ENCODE results near the gene NTRK2.

Gene NTRK2

DNA sequence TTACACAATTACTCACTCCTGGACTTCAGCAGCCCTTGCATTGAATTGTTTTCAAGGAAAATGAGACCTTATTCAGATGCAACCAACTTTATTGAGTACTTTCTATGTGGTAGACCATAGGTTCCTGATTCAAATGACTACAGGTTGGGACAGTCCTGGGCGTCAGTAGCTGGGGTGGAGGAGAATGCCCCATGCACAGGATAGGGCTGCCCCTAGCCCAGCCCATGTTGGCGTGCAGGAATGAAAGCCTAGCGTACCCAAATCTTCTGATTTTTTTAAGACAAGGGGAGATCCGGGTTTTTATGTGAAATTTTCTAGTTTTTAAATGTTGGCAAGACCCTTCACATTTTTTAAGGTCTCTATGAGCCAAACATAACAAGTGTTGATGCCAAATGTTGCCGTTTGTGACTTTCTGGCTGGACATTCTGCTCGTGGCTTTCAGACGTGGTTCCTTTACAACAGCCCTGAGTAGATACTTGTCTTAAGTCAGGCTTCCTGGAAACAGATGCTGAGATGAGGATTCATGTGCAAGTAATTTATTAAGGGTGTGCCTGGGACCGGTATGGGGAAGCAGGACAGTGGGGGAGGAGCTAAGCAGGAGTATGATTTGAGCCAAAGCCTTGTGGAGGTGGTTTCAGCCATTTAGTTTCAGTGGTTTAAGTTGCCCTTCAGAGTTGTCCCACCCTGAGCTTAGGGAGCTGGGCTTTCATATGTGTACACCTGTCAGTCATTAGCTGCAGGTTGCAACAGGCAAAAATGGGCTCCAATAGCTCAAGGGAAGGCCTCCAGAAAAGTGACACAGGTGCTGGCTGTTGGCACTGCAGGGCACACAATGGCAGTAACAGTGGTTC is 154.1 kb downstream of the NTRK2 start:
- TF ChIP-seq POLR2AphosphoS5 (IDR thresholded peaks at IDR 0.05; ENCODE audit: low read depth, low read length) (no peak), TAF1 (IDR thresholded peaks at IDR 0.05; ENCODE audit: borderline replicate concordance, low read depth, low read length) (no peak), POLR2A (IDR thresholded peaks at IDR 0.05; ENCODE audit: low read depth, low read length) (no peak)
- no peak for DNase-seq (ENCODE audit: insufficient read length)
- FAIRE-seq: peak; percentile 33

DNA sequence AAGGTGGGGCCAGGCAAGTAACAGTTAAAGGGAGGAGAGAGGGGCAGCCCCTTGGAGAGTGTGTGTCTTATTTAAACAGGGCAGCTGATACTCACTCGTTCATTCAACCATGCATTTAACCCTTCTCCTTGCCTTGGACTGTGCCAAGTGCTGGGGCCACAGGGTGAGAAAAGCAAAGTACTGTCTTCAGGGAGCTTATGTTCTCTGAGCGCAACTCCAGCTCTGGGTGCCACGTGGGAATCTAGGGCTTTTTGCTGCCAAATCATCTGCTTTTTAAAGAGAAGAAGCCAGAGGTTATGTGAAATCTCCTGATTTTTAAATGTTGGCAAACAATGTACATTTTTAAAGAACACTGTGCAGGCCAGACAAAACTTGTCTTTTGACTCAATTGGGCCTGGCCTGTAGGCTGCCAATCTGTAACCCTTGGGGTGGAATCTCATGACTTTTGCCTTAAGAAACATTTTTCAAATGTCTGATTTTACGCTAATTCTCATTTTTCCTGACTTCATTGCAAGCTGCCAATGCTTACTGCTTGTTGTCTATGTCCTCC is 157.8 kb downstream of the NTRK2 start:
- DNase-seq (ENCODE audit: insufficient read length) (no peak), FAIRE-seq (no peak)
- TF ChIP-seq POLR2AphosphoS5 (IDR thresholded peaks at IDR 0.05; ENCODE audit: low read depth, low read length): no peak
- TF ChIP-seq POLR2A (IDR thresholded peaks at IDR 0.05; ENCODE audit: low read depth, low read length): no peak
- TF ChIP-seq TAF1 (IDR thresholded peaks at IDR 0.05; ENCODE audit: borderline replicate concordance, low read depth, low read length): no peak

DNA sequence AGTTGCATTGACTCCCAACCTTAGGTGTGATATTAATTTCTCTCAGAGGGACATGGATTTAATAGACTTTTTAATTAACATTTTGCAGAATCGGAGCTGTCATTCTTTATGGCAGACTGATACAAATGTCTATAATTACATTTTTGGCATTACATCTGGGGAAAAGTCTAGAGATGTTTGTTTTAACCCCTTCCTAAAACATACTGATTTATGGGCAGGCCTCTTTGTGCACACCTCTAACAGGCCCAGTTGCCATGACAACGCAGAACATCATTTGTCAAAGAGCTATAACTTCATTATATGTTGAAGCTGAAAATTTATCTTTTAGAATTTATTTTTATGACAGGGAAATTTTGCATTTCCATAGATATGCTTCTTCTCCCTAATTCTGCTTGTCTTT is 158.5 kb downstream of the NTRK2 start:
- no peak for DNase-seq (ENCODE audit: insufficient read length)
- no peak for FAIRE-seq
- TF ChIP-seq POLR2A (IDR thresholded peaks at IDR 0.05; ENCODE audit: low read depth, low read length) (no peak), POLR2AphosphoS5 (IDR thresholded peaks at IDR 0.05; ENCODE audit: low read depth, low read length) (no peak), TAF1 (IDR thresholded peaks at IDR 0.05; ENCODE audit: borderline replicate concordance, low read depth, low read length) (no peak)

DNA sequence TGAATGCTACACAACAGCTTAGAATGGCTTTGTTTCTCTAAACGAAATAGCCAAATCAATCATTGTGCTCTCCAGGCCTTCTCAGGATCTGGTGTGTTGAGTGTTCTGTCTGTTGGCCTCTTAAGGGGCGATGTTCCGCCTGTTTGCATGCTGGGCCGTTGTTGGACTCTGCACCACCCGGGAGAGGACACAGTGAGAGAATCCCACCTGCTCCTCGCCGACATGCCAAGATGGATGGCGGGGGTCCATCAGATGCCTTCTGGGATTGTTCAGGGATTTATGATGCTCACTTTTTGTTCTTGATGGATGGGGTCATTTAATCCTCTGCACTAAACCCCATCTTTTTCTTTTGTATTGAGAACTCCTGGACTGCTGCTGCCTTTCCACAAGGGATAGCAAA is 159.9 kb downstream of the NTRK2 start:
- DNase-seq (ENCODE audit: insufficient read length) (no peak), FAIRE-seq (no peak)

DNA sequence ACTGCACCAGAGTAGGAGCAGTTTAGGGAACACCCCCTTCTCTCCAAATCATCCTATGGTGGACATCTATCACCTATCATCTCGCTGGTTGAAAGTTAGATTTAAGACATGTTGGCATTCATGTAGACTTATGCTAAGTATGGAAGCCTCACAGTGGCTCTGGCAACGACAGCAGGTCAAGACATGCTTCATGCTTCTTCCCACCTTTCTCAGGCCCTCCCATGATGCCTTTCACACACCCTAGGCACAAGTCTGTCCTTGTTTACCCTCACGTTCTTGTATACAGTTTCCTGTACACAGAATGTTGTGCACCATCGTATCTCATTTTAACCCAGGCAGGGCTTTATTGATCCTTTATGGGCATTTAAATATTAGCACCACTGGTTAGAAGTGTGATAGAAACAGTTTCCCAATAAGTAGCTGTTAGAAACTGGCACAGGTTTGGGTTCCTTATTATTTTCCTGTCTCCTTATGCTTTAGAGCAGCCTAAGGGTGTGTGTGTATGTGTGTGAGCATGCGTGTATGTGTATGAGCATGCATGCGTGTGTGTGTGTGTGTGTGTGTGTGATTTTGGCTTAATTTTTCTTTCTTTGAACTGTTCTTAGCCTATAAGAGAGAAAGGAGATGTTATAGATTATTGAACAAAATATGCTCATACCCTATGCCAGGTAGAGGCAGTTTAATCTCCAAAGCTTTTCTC is 160.6 kb downstream of the NTRK2 start:
- FAIRE-seq (no peak), DNase-seq (ENCODE audit: insufficient read length) (no peak)
- no peak for TF ChIP-seq POLR2A (IDR thresholded peaks at IDR 0.05; ENCODE audit: low read depth, low read length)
- no peak for TF ChIP-seq TAF1 (IDR thresholded peaks at IDR 0.05; ENCODE audit: borderline replicate concordance, low read depth, low read length)

More for the DNA sequence above, 159.9 kb downstream of the NTRK2 start:
- TF ChIP-seq POLR2AphosphoS5 (IDR thresholded peaks at IDR 0.05; ENCODE audit: low read depth, low read length) (no peak), POLR2A (IDR thresholded peaks at IDR 0.05; ENCODE audit: low read depth, low read length) (no peak)

DNA sequence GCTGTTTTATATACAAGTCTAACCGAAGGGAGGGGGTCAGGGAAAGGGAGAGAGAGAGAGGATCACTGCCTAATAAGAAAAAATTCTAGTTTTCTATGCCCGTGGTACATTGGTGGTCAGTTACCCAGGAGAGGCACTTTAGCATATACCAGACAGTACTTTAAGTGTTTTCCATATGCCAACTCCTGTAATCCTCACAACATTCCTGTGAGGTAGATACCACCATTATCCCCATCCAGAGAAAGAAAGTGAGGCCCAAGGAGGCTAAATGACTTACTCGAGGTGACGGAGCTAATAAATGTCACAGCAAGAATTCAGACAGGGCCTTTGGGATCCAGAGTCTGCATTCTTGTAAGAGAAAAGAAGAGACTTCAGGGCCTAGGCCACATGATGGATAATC is 161.8 kb downstream of the NTRK2 start:
- no peak for FAIRE-seq
- TF ChIP-seq TAF1 (IDR thresholded peaks at IDR 0.05; ENCODE audit: borderline replicate concordance, low read depth, low read length): no peak
- TF ChIP-seq POLR2A (IDR thresholded peaks at IDR 0.05; ENCODE audit: low read depth, low read length): no peak
- no peak for TF ChIP-seq POLR2AphosphoS5 (IDR thresholded peaks at IDR 0.05; ENCODE audit: low read depth, low read length)
- DNase-seq (ENCODE audit: insufficient read length): no peak

DNA sequence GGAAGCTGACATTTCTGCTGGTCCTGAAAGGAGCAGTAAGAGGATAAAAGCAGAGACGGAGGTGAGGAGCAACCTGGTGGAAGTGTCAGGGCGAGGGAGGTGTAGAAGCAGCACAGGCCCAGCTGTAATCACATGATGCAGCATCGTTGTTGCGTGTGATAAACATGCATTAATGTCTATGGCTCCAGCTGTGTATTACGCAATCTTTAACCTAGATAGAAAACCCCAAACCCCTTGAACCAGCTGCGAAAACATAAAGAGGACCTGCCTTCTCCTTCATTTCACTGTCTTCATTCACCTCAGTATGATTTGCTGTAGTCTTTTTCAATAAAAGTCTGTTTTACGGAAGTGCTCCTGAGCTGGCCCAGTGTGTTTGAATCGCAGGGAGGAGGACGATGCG is 162.9 kb downstream of the NTRK2 start:
- no peak for TF ChIP-seq POLR2A (IDR thresholded peaks at IDR 0.05; ENCODE audit: low read depth, low read length)
- no peak for TF ChIP-seq POLR2AphosphoS5 (IDR thresholded peaks at IDR 0.05; ENCODE audit: low read depth, low read length)
- TF ChIP-seq TAF1 (IDR thresholded peaks at IDR 0.05; ENCODE audit: borderline replicate concordance, low read depth, low read length): no peak
- FAIRE-seq (no peak), DNase-seq (ENCODE audit: insufficient read length) (no peak)

DNA sequence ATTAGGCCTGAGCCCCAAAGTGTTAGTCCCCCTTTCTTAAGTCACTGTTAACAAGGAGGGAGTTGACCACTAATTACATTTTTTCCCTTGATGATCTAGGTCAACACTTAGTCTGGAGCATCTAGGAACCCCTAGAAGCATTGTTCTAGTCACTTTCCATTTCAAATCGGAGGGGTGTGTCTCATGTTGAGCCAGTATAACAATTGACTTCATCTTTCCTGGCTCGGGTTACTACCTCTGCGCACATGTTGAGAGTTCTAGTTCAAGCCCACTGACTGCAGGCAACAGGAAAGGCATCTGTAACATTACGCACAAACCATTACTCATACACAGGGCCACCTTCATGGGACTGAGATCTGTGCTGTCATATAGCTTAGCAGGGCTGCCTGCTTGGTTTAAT is 164.9 kb downstream of the NTRK2 start:
- no peak for TF ChIP-seq POLR2AphosphoS5 (IDR thresholded peaks at IDR 0.05; ENCODE audit: low read depth, low read length)
- no peak for TF ChIP-seq POLR2A (IDR thresholded peaks at IDR 0.05; ENCODE audit: low read depth, low read length)
- no peak for TF ChIP-seq TAF1 (IDR thresholded peaks at IDR 0.05; ENCODE audit: borderline replicate concordance, low read depth, low read length)
- FAIRE-seq: no peak
- DNase-seq (ENCODE audit: insufficient read length): no peak

DNA sequence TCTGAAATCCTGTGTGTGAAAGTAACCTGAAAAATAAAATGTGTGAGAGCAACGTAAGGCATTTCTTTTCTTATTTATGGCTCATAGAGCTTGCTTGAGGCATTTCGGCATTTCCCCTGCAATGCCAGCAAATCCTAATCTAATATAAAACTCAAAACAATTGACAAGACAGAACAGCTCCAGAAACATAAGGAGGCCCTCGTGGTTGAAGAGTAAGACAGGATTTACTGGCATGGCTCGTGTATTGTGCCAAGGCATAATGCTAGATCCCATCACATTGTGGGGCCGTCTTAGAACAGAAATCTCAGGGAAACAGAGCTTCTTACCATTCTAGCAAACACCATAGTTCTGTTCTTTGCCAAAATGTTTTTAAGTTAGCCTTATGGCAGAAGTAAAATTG is 166.2 kb downstream of the NTRK2 start:
- TF ChIP-seq POLR2A (IDR thresholded peaks at IDR 0.05; ENCODE audit: low read depth, low read length) (no peak), TAF1 (IDR thresholded peaks at IDR 0.05; ENCODE audit: borderline replicate concordance, low read depth, low read length) (no peak), POLR2AphosphoS5 (IDR thresholded peaks at IDR 0.05; ENCODE audit: low read depth, low read length) (no peak)
- DNase-seq (ENCODE audit: insufficient read length) (no peak), FAIRE-seq (no peak)

DNA sequence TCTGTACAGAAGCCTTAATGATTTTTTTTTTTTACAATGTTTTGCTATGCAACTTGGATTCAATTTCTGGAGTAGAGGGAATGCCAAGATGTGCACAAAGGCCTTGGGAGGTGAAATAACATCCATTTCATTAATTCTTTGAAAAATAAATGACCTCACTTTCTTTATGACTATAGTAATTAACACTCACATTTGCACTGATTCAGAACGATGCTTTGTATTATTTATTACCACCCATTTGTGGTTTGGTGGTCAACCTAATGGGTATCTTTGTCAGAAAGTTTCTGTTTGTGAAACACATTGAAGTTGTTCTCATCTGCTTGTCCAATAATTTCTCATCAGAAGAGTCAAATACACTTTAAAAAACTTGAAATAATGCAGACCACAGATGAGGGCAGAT is 169.3 kb downstream of the NTRK2 start:
- no peak for FAIRE-seq
- no peak for TF ChIP-seq POLR2A (IDR thresholded peaks at IDR 0.05; ENCODE audit: low read depth, low read length)
- no peak for TF ChIP-seq TAF1 (IDR thresholded peaks at IDR 0.05; ENCODE audit: borderline replicate concordance, low read depth, low read length)
- no peak for TF ChIP-seq POLR2AphosphoS5 (IDR thresholded peaks at IDR 0.05; ENCODE audit: low read depth, low read length)
- DNase-seq (ENCODE audit: insufficient read length): no peak

DNA sequence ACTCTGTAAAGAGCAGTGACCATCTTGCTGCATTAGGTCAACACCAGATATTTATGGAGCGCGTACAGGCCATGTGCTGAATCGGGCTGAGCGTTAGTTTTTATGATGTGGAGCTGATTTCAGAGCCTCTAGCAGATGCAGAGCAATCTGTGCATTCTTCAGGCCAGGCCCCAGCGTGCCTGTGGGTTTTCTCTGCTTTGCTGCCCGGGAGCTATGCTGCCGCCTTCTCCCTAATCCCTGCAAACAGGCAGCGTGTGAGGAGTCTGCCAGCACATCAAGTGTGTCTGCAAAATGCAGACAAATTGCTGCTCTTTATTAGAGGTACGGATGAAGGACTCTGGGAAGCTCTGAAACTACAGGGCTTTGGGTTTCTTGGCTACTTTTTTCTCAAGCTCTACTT is 170.0 kb downstream of the NTRK2 start:
- FAIRE-seq (no peak), DNase-seq (ENCODE audit: insufficient read length) (no peak)
- no peak for TF ChIP-seq POLR2A (IDR thresholded peaks at IDR 0.05; ENCODE audit: low read depth, low read length)
- TF ChIP-seq POLR2AphosphoS5 (IDR thresholded peaks at IDR 0.05; ENCODE audit: low read depth, low read length): no peak
- no peak for TF ChIP-seq TAF1 (IDR thresholded peaks at IDR 0.05; ENCODE audit: borderline replicate concordance, low read depth, low read length)

DNA sequence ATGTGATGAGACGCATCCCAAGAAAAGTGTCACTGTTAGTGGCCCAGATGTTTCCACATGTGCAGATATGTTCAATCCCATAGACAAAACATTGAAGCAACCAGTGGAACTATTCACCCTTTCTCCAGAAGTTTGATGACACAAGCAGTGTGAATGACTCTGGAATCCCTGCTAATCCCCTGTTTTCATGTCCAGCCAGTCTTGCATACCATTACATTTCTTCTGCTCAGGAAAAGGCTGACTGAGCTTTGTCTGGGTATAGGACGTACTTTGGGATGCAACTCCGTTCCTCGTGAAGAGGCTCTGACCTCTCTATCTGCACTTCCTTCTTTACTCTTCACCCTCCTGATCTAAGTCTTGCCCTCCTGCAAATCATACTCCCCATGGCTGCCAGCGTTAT is 172.4 kb downstream of the NTRK2 start:
- no peak for FAIRE-seq
- TF ChIP-seq TAF1 (IDR thresholded peaks at IDR 0.05; ENCODE audit: borderline replicate concordance, low read depth, low read length) (no peak), POLR2A (IDR thresholded peaks at IDR 0.05; ENCODE audit: low read depth, low read length) (no peak), POLR2AphosphoS5 (IDR thresholded peaks at IDR 0.05; ENCODE audit: low read depth, low read length) (no peak)
- DNase-seq (ENCODE audit: insufficient read length): no peak

Data from GM12892 (cell line).